Transverse colon (tissue), 4 donors: ENCODE data around the gene HMGB1. TPM values are rescaled to one million over a fixed set of nuclear protein-coding genes. Genes with fewer than 3 reads are reported as not detected.

Experiments used
- DNase-seq: peaks from one replicate; pipeline ENCODE4 v3.0.0-alpha.2; 2019
- H3K27ac ChIP-seq, 4 donors: fragments of 200-600 bp; sonication (generic); 2 replicates each; pipeline ENCODE4 v1.5.1; 2016 to 2018; ENCODE audit warnings: inconsistent platforms in 4 of 4
- H3K27me3 ChIP-seq: fragments of 200-600 bp; sonication (generic); 2 replicates; pipeline ENCODE4 v1.5.1; 2017; ENCODE audit warnings: inconsistent platforms
- H3K36me3 ChIP-seq, 4 donors: fragments of 200-600 bp; sonication (generic); 2 replicates each; pipeline ENCODE4 v1.5.1; 2017 to 2019; ENCODE audit warnings: inconsistent platforms in 4 of 4
- H3K4me1 ChIP-seq, 4 donors: fragments of 200-600 bp; sonication (generic); 2 replicates each; pipeline ENCODE4 v1.5.1; 2017 to 2020; ENCODE audit warnings: inconsistent platforms in 4 of 4
- H3K4me3 ChIP-seq, 4 donors: fragments of 200-600 bp; sonication (generic); 1 replicate in 1 of 4; 2 replicates in 3 of 4; pipeline versions ENCODE4 v1.5.1 to v1.6.1; 2017 to 2019; ENCODE audit warnings: inconsistent platforms in 4 of 4
- H3K9me3 ChIP-seq, 2 donors: fragments of 200-600 bp; sonication (generic); 2 replicates each; pipeline ENCODE4 v1.5.1; 2017 to 2019; ENCODE audit warnings: inconsistent platforms in 2 of 2
- CTCF ChIP-seq, 5 experiments: fragments of 200-600 bp in 3 of 5; fragments of 450-650 bp in 2 of 5; sonication (generic) in 3 of 5; IDR thresholded peaks; 1 replicate in 2 of 5; 2 replicates in 3 of 5; pipeline ENCODE4 v1.5.1; 2016 to 2017; ENCODE audit warnings: antibody characterized with exemption in 5 of 5, inconsistent platforms in 3 of 5, mild to moderate bottlenecking in 2 of 5, moderate library complexity in 1 of 5
- EP300 ChIP-seq: sonication (generic); formaldehyde crosslinking; IDR thresholded peaks from one replicate; pipeline ENCODE4 v1.6.1; 2017; ENCODE audit warnings: antibody characterized with exemption, low read depth
- POLR2A ChIP-seq: fragments of 450-650 bp; IDR thresholded peaks from one replicate; pipeline ENCODE4 v1.6.1; 2016; ENCODE audit warnings: antibody characterized with exemption, mild to moderate bottlenecking, moderate library complexity
- POLR2AphosphoS5 ChIP-seq, 3 donors: sonication (generic); formaldehyde crosslinking; IDR thresholded peaks; one replicate each; pipeline ENCODE4 v1.6.1; 2016; ENCODE audit warnings: antibody characterized with exemption in 3 of 3
- WGBS, 2 donors: methylation state at CpG; one replicate each; pipeline ENCODE4 v1.1.5; 2018; ENCODE audit warnings: low coverage in 1 of 2; 5-methylcytosine and 5-hydroxymethylcytosine counted together
- in situ Hi-C, 4 donors: fragments of 200-750 bp; cut with MboI; loops; one replicate each; pipeline versions ENCODE4 v1.15.0 to v1.15.1; 2017; ENCODE audit warnings: low sequenced_read_pairs in 3 of 4, low pct_ligation_motif_present in 1 of 4, low pct_unique_long_range_greater_than_20kb in 1 of 4
- intact Hi-C: fragments of 100-400 bp; cut with DNase I; formaldehyde crosslinking; loops from one replicate; pipeline ENCODE4 v1.15.1; 2023; ENCODE audit warnings: low total_unique reads
- total RNA-seq, 4 donors: library from RNA; depleted of rRNA; stranded (reverse); fragments of >200 nt; gene quantifications; one replicate each; pipeline ENCODE4 v1.1.0, GENCODE V29; 2016

The HMGB1 gene
- total RNA-seq, 4 donors from 2014 or later = 131 to 274 (median 152) TPM

- TF ChIP-seq POLR2AphosphoS5 (IDR thresholded peaks at IDR 0.05) (no peak), EP300 (no peak), CTCF (IDR thresholded peaks at IDR 0.05) (no peak), POLR2A (no peak)
- no peak overlapping the region for H3K27ac ChIP-seq
- no peaks in the 10 kb centered on the region for H3K9me3 ChIP-seq
- no peak for DNase-seq
- peaks cover 9 to 15% (median 12%) of the 10 kb centered on the region in 4 donors for H3K4me1 ChIP-seq
- intact Hi-C loops = no loop called here
- H3K4me3 ChIP-seq = no peak overlapping the region
- no peaks in the 10 kb centered on the region for H3K36me3 ChIP-seq
- in situ Hi-C loops = no loop called here
- 58 to 64% methylated on average over 5 of the region's 5 CpGs for WGBS, 2 donors
- H3K27me3 ChIP-seq = no peaks in the 10 kb centered on the region
Observed at GRCh38 chr13:30442926-30443325, 22.8 kb downstream of the HMGB1 start.

GRCh38 chr13:30440910-30441703 lies 24.6 kb downstream of the HMGB1 start:
- intact Hi-C loops (no loop called here), in situ Hi-C loops (no loop called here)
- 70 to 75% methylated on average over 8 of the region's 8 CpGs for WGBS, 2 donors

GRCh38 chr13:30438286-30438685 lies 27.4 kb downstream of the HMGB1 start:
- 98 to 100% methylated on average over 1 to 3 of the region's 3 CpGs for WGBS, 2 donors
- in situ Hi-C loops = no loop called here

More at GRCh38 chr13:30440910-30441703, 24.6 kb downstream of the HMGB1 start:
- Histone ChIP-seq H3K4me3 (no peak overlapping the region), H3K27me3 (no peaks in the 10 kb centered on the region), H3K4me1 (peaks cover 5 to 11% (median 9%) of the 10 kb centered on the region in 4 donors), H3K9me3 (no peaks in the 10 kb centered on the region), H3K27ac (no peak overlapping the region), H3K36me3 (no peaks in the 10 kb centered on the region)
- no peak for DNase-seq
- no peak for TF ChIP-seq POLR2AphosphoS5 (IDR thresholded peaks at IDR 0.05)
- TF ChIP-seq CTCF (IDR thresholded peaks at IDR 0.05) = no peak
- TF ChIP-seq EP300 = no peak
- no peak for TF ChIP-seq POLR2A

GRCh38 chr13:30437177-30437576 lies 28.6 kb downstream of the HMGB1 start:
- TF ChIP-seq POLR2A (no peak), POLR2AphosphoS5 (IDR thresholded peaks at IDR 0.05) (no peak), CTCF (IDR thresholded peaks at IDR 0.05) (no peak), EP300 (no peak)
- no peak overlapping the region for H3K27ac ChIP-seq
- intact Hi-C loops (no loop called here), in situ Hi-C loops (no loop called here)
- H3K36me3 ChIP-seq = no peaks in the 10 kb centered on the region
- no peaks in the 10 kb centered on the region for H3K9me3 ChIP-seq
- no peak overlapping the region for H3K4me3 ChIP-seq
- DNase-seq = no peak
- H3K4me1 ChIP-seq = no peaks in the 10 kb centered on the region
- H3K27me3 ChIP-seq = no peaks in the 10 kb centered on the region
- WGBS, 2 donors = 88% methylated on average over 4 to 8 of the region's 8 CpGs

More at GRCh38 chr13:30438286-30438685, 27.4 kb downstream of the HMGB1 start:
- TF ChIP-seq CTCF (IDR thresholded peaks at IDR 0.05) (no peak), EP300 (no peak), POLR2A (no peak), POLR2AphosphoS5 (IDR thresholded peaks at IDR 0.05) (no peak)
- Histone ChIP-seq H3K36me3 (no peaks in the 10 kb centered on the region), H3K4me1 (no peaks in the 10 kb centered on the region), H3K4me3 (no peak overlapping the region), H3K27ac (no peak overlapping the region), H3K9me3 (no peaks in the 10 kb centered on the region), H3K27me3 (no peaks in the 10 kb centered on the region)
- intact Hi-C loops = no loop called here
- DNase-seq = no peak
